LNCaP clone FGC (cell line): ENCODE data around the gene A2ML1.
A peak's percentile ranks its signal among the peaks of the same experiment; 100 is the strongest.
"Not testable (repeated sequence)": the region's sequence is repeated elsewhere in the genome, so short reads cannot be mapped to it uniquely, and the experiment has no call there.

Experiments used
- DNase-seq: peaks from one replicate; pipeline ENCODE4 v3.0.0-alpha.2; 2011; ENCODE audit warnings: low read depth
- H3K4me3 ChIP-seq: 2 replicates; pipeline ENCODE4 v1.5.1; 2011; ENCODE audit warnings: mild to moderate bottlenecking, low read depth, low read length, control low read depth
- CTCF ChIP-seq: IDR thresholded peaks from 2 replicates; pipeline ENCODE4 v1.5.1; 2012; ENCODE audit warnings: mild to moderate bottlenecking; ENCODE audit not compliant: control insufficient read depth, insufficient read depth; ENCODE audit errors: extremely low read depth

Gene A2ML1

GRCh38 chr12:8887285-8887715 lies 64.9 kb downstream of the A2ML1 start:
- no peak overlapping the region for H3K4me3 ChIP-seq
- no peak for TF ChIP-seq CTCF
- no peak for DNase-seq

GRCh38 chr12:8890313-8891085 lies 68.1 kb downstream of the A2ML1 start:
- peak overlapping the region; percentile 50 for H3K4me3 ChIP-seq
- peak; percentile 85 for TF ChIP-seq CTCF
- no peak for DNase-seq

- DNase-seq = no peak
- H3K4me3 ChIP-seq = no peak overlapping the region
- no peak for TF ChIP-seq CTCF
Observed at GRCh38 chr12:8891976-8892375, 69.6 kb downstream of the A2ML1 start.

- H3K4me3 ChIP-seq = no peak overlapping the region
- no peak for DNase-seq
- no peak for TF ChIP-seq CTCF
Observed at GRCh38 chr12:8894378-8894777, 72.0 kb downstream of the A2ML1 start.

GRCh38 chr12:8894986-8895385 lies 72.6 kb downstream of the A2ML1 start:
- no peak for TF ChIP-seq CTCF
- no peak overlapping the region for H3K4me3 ChIP-seq
- DNase-seq = no peak

GRCh38 chr12:8897081-8897480 lies 74.7 kb downstream of the A2ML1 start:
- DNase-seq = no peak
- TF ChIP-seq CTCF = no peak
- no peak overlapping the region for H3K4me3 ChIP-seq

- no peak for TF ChIP-seq CTCF
- H3K4me3 ChIP-seq = no peak overlapping the region
- DNase-seq = no peak
Observed at GRCh38 chr12:8899830-8900229, 77.4 kb downstream of the A2ML1 start.

GRCh38 chr12:8902703-8903102 lies 80.3 kb downstream of the A2ML1 start:
- not testable (repeated sequence) for H3K4me3 ChIP-seq, DNase-seq
